Measurements from ENCODE around the gene STAT3.

- TF ChIP-seq EZH2 (IDR thresholded peaks at IDR 0.05; ENCODE audit: insufficient read depth, poor library complexity, severe bottlenecking) (no peak), EZH2phosphoT487 (IDR thresholded peaks at IDR 0.05; ENCODE audit: insufficient read depth, low read depth) (no peak)
Measured at GRCh38 chr17:42404326-42405055, 16.2 kb upstream of the STAT3 start.
